GM19463 (cell line): ENCODE data around the gene MTFR2.

Experiments
- ATAC-seq: cut with Tn5 transposase; IDR thresholded peaks from one replicate; pipeline ENCODE4 v1.9.1; 2021; ENCODE audit warnings: mild to moderate bottlenecking, moderate library complexity; ENCODE audit not compliant: unreplicated experiment

Gene MTFR2

GRCh38 chr6:136249811-136250685 is at the start of gene MTFR2:
MTFR2 (minus strand) TSS chr6:136250311; CDS start chr6:136249099, 1,212 bp downstream.
- peak; percentile 98 for ATAC-seq

- no peak for ATAC-seq
These were observed 44.5 kb upstream of the MTFR2 start for GRCh38 chr6:136294621-136295020.

GRCh38 chr6:136290410-136291010 is 40.4 kb upstream of the MTFR2 start:
- ATAC-seq = peak; percentile 15

GRCh38 chr6:136289579-136290409 is 39.7 kb upstream of the MTFR2 start, which contains the start of gene BCLAF1:
BCLAF1 (minus strand) TSS chr6:136289846; CDS start chr6:136279866, 9,980 bp downstream.
- peak; percentile 92 for ATAC-seq

- ATAC-seq = peak; percentile 39
These were observed 39.1 kb upstream of the MTFR2 start for GRCh38 chr6:136289327-136289578.

DNA sequence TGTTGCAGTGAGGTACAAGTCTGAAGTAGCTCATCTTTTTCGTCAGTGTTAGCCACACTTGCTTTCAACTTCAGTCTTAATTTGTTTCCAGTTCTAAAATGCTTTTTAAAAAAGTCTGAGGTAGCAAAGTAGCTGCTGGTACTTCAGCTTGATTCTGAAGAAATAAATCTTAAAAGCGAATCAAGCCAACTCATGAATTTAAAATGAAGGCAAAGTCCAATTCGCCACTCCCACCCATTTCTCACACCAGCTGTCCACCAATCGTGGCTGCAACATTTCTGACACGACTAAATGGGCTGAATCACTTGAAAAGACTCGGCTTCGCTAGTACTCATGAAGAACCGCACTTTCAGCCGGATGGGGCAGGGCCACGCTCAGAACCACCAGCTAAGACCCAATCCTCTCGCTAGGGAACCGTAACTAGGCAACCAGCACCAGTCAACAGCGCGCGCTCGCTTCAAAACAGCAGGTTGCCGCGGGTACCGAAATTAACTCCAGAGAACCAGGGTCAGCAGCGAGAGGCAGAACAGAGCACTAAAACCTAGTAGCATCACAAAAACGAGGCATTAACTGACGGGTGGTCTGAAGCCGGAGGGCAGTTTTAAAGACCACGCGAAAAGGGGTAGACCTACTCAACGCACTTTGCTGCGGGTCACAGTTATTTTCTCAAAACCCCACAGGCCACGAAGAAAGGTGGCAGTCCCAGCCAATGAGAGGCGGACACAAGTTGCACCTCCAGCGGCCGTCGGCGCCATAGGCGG is 38.6 kb upstream of the MTFR2 start:
- peak; percentile 22 for ATAC-seq

DNA sequence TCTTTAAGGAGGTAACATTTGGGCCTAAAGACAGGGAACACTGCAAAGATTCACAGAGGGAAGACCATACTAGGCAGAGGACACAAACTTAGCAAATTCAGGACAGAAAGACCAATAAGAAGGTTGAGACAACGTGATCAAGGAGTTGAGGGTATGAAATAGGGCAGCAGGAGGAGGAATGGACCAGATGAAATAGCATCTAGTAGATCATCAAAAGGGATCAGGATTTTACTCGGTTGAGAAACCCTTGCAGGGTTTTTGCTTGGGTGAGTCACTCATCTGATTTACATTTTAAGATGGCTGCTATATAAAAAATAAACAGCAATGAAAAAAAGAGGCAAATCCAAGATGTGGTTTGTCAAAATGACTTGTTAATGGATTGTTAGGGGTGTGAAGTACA is 34.8 kb upstream of the MTFR2 start:
- no peak for ATAC-seq

DNA sequence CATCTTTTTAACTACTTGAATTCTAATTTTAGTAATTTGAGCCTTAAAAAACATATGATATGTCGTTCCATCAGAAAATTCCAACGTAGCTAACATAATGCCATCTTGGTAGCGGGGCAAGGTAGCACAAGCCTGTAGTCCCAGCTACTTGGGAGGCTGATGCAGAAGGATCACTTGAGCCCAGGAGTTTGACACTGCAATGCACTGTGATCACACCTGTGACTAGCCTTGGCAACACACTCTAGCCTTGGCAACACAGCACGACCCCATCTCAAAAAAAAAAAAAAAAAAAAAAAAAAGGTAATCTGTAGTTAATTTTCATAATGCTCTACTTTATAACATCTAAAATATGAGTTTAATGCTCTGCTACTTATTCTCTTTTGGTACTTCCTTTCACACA is 32.8 kb upstream of the MTFR2 start:
- no peak for ATAC-seq

DNA sequence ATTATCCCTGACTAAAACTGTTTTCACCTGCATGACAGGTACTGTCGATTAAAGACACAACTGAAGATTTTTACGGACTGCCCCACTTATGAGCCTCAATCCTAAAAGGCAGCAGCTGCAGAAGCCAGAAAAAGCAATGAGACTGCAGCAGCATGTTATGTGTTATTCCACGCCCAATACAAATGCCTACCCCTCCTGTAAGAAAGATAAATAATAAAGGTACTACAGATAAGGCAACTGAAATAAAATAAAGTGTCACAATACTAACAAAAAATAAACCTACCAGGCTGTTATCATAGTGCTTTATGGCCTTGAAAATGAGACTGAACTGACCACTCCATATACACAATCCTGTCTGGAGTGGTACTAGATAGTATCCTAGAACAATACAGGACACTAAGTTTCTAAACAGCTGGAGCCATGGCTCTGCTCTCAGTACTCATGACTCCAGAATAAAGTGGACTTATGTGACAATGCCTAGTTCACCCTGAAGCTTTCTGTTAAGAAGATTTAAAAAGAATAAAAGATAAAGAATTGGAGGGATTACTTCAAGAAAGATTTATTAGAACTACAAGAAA is 30.0 kb upstream of the MTFR2 start:
- ATAC-seq = no peak

- no peak for ATAC-seq
These were observed 24.0 kb upstream of the MTFR2 start for GRCh38 chr6:136274062-136274461.

DNA sequence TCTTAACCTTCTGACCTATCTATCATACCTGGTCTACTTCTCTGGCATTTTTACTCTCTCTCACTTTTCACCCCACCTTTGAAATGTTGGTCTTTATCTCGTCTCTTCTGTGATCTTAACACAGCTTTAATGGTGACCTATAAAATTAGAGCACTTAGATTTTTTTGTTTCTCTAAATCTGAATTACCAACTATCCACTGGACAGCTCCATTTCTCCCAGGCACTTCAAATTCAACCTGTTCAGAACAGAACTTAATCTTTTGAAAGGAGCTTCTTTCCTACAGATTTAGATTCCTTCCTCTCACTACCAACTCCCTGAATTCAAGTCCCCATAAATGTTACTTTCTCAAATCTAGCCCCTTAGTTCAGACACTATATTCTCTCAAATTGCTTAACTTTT is 15.0 kb upstream of the MTFR2 start:
- no peak for ATAC-seq

DNA sequence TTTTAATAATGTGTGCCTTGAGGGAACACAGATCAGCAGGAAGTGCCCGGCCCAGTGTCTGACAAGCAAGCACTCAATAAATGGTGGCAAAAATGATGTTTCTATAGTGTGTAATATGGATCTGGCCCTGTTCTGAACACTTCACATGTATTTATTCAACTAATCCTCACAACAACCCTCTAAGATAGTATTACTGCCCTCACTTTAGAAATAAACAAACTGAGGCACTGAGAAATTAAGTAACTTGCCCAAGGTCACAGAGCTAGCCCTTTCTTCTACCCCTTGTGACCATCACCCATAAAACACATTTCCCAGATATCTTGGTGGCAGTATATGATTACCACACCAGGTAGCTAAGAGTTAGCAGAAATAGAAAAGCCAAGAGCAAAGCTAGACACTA is 12.8 kb upstream of the MTFR2 start:
- ATAC-seq = no peak

DNA sequence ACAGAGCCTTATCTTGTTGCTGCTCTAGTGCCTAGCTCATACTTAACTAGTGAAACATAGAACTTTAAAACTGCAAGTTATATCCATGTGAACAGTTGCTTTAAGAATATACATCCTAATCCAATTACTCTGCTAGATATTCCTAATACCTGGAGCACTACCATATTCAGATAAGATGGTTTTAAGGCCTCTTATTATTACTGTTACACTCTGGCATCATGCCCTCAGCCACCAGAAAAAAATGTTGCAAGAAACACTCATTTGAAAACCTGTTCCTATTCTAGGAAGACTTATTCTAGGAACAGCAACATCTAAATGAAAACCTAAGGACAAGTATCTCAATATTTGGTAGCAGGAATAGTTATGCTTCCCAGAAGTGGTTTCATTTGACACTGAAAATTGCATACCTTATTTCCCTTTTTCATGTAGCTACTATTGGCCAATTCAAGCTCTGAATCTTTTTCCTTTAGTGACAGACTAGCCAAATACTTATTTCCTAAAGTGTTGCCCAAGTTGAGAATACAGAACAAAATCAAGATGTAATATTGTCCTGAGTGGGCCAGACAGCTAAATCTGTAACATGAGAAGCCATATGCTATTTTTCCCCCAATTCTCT is 4.8 kb upstream of the MTFR2 start:
- ATAC-seq = no peak

- no peak for ATAC-seq
These were observed 3.6 kb upstream of the MTFR2 start for GRCh38 chr6:136253734-136254133.

GRCh38 chr6:136252441-136252840 is 2.3 kb upstream of the MTFR2 start:
- no peak for ATAC-seq

GRCh38 chr6:136251394-136251793 is 1.3 kb upstream of the MTFR2 start:
- no peak for ATAC-seq

DNA sequence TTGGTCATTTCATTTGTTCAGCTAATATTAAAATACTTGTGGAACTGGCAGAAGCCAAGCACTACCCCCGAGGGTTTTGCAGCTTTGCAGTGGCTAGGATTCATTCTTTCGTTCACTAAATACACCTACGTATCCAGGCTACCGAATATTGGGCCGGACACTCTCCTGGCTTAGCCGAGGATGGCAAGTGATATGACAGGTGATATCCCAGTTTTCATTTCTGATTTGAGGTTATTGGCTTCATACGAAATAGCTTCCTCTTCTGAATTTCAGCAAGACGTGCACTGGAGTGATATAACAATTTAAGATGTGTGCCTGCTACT is 536 bp upstream of the MTFR2 start:
- peak; percentile 5 for ATAC-seq

GRCh38 chr6:136249336-136249735 is 775 bp downstream of the MTFR2 start:
- no peak for ATAC-seq

DNA sequence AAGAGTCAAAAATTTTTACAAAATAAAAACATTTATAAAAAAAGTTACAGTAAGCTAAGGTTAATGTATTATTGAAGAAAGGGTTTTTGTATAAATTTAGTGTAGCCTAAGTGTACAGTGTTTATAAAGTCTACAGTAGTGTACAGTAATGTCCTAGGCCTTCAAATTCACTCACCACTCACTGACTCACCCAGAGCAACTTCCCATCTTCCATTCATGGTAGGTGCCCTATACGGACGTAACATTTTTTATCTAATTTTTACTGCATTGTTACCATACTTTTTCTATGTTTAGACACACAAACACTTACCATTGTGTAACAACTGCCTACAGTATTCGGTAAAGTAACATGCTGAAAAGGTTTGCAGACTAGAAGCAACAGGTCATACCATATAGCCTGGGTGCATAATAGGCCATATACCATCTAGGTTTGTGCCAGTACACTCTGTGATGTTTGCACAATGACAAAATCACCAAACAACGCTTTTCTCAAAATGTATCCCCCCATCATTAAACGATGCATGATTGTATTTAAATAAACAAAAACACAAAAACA is 6.0 kb downstream of the MTFR2 start:
- ATAC-seq = no peak
